Endodermal cell (in vitro differentiated cells): ENCODE results near the gene QTRT2. TPM values are rescaled to one million over a fixed set of nuclear protein-coding genes. Genes with fewer than 3 reads are reported as not detected.

Experiments used
- DNase-seq: peaks from one replicate; pipeline ENCODE4 v3.0.0-alpha.2; 2017
- H3K27ac ChIP-seq: 2 replicates; pipeline ENCODE4 v1.5.1; 2013; ENCODE audit warnings: mild to moderate bottlenecking, low read depth, low read length, moderate library complexity
- H3K27me3 ChIP-seq: 2 replicates; pipeline ENCODE4 v1.6.1; 2013; ENCODE audit warnings: mild to moderate bottlenecking, low read length, moderate library complexity; ENCODE audit not compliant: insufficient read depth, control insufficient read depth, poor library complexity, severe bottlenecking
- H3K36me3 ChIP-seq: 2 replicates; pipeline ENCODE4 v1.7.0; 2013; ENCODE audit warnings: mild to moderate bottlenecking, low read length, moderate library complexity; ENCODE audit not compliant: control insufficient read depth, insufficient read depth
- H3K4me1 ChIP-seq: one replicate; pipeline ENCODE4 v1.7.0; 2013; ENCODE audit warnings: low read length; ENCODE audit not compliant: control insufficient read depth, insufficient read depth
- H3K4me3 ChIP-seq: 2 replicates; pipeline ENCODE4 v1.5.1; 2013; ENCODE audit warnings: mild to moderate bottlenecking, low read length, moderate library complexity
- H3K9ac ChIP-seq: 2 replicates; pipeline ENCODE4 v1.6.1; 2013; ENCODE audit warnings: mild to moderate bottlenecking, low read length, moderate library complexity; ENCODE audit not compliant: poor library complexity, severe bottlenecking; ENCODE audit errors: extremely low read depth
- H3K9me3 ChIP-seq: 2 replicates; pipeline ENCODE4 v1.6.1; 2013; ENCODE audit warnings: mild to moderate bottlenecking, low read length, moderate library complexity; ENCODE audit not compliant: control insufficient read depth
- H3K27ac Mint-ChIP-seq: 2 replicates; pipeline ENCODE4 v1.8.0; 2020; ENCODE audit warnings: mixed read lengths
- H3K27me3 Mint-ChIP-seq: 2 replicates; pipeline ENCODE4 v1.8.0; 2021; ENCODE audit warnings: mild to moderate bottlenecking, mixed read lengths; ENCODE audit not compliant: insufficient read depth
- H3K36me3 Mint-ChIP-seq: 2 replicates; pipeline ENCODE4 v1.8.0; 2020; ENCODE audit warnings: low read depth, mixed read lengths
- H3K4me1 Mint-ChIP-seq: 2 replicates; pipeline ENCODE4 v1.8.0; 2020; ENCODE audit warnings: mixed read lengths
- H3K4me3 Mint-ChIP-seq: 2 replicates; pipeline ENCODE4 v1.8.0; 2020; ENCODE audit warnings: mild to moderate bottlenecking, moderate library complexity, mixed read lengths
- H3K9me3 Mint-ChIP-seq: 2 replicates; pipeline ENCODE4 v1.8.0; 2020; ENCODE audit warnings: mild to moderate bottlenecking, mixed read lengths
- WGBS, 2 experiments: methylation state at CpG; one replicate each; pipeline versions ENCODE4 v1.1.5 to v1.1.7; 2013; ENCODE audit warnings: missing lambda C conversion rate in 2 of 2, mixed read lengths in 1 of 2; ENCODE audit not compliant: insufficient coverage in 1 of 2, insufficient read length in 1 of 2; 5-methylcytosine and 5-hydroxymethylcytosine counted together
- total RNA-seq, 2 donors: library from RNA; stranded (reverse); fragmentation: NEBNext Ultra II Directional in 1 of 2; extraction: Animal tissue kit (Norgen Biotek cat#: 25700) in 1 of 2; gene quantifications; 2 replicates in 1 of 2; 3 replicates in 1 of 2; pipeline ENCODE4 v1.2.1, GENCODE V29; 2021
- TF ChIP-seq, protein P1 (sequence below): fragments of 200-600 bp; sonication (generic); conservative IDR thresholded peaks from 2 replicates; pipeline ENCODE4 v1.5.0; 2021; ENCODE audit warnings: antibody characterized with exemption, mild to moderate bottlenecking

Gene QTRT2
- total RNA-seq, 2 donors from 2014 or later, result 33.0 to 37.7 TPM

DNA sequence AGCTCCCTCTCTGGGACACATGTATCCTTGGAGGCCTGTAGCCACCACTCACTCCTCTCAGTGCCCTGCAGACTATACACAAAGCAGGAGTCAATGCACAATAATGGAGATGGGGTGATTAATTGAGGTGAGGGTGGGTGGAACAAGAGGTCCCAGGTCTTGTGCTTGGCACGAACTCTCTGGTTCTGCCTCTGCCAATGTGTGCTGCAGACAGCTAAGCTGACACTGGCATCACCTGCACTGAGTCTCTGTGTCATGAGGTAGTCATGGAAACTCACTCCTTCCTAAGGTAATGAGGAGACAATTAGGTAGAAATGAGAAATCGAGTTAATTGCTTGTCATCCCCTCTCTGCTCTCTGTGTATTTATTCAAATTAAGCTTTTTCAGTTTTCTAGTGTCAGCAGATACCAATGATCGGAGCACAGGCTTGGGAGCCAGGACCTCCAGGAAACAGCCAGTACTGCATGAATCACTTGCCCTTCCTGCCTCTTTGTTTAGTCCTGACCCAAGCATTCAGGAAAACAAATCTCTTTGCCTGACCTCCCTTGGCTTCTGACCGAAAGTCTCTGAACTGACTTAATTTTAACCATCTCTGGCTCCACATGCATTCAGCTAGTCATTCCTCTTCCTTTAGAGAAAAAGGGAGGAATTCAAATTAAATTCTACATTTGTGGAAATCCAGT, 65.6 kb downstream of the QTRT2 start:
- DNase-seq, result no peak
- no peaks in the 10 kb centered on the region for H3K36me3 Mint-ChIP-seq
- Histone ChIP-seq H3K4me3 (no peak overlapping the region), H3K9me3 (no peaks in the 10 kb centered on the region), H3K36me3 (no peaks in the 10 kb centered on the region), H3K4me1 (no peaks in the 10 kb centered on the region), H3K27me3 (no peaks in the 10 kb centered on the region), H3K9ac (no peak overlapping the region), H3K27ac (no peak overlapping the region)
- no peaks in the 10 kb centered on the region for H3K9me3 Mint-ChIP-seq
- no peaks in the 10 kb centered on the region for H3K27me3 Mint-ChIP-seq
- WGBS, 2 experiments, result 78 to 79% methylated on average over 4 of the region's 4 CpGs
- TF ChIP-seq, protein P1, sequence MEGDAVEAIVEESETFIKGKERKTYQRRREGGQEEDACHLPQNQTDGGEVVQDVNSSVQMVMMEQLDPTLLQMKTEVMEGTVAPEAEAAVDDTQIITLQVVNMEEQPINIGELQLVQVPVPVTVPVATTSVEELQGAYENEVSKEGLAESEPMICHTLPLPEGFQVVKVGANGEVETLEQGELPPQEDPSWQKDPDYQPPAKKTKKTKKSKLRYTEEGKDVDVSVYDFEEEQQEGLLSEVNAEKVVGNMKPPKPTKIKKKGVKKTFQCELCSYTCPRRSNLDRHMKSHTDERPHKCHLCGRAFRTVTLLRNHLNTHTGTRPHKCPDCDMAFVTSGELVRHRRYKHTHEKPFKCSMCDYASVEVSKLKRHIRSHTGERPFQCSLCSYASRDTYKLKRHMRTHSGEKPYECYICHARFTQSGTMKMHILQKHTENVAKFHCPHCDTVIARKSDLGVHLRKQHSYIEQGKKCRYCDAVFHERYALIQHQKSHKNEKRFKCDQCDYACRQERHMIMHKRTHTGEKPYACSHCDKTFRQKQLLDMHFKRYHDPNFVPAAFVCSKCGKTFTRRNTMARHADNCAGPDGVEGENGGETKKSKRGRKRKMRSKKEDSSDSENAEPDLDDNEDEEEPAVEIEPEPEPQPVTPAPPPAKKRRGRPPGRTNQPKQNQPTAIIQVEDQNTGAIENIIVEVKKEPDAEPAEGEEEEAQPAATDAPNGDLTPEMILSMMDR, result no peak
- no peak overlapping the region for H3K4me3 Mint-ChIP-seq
- no peak overlapping the region for H3K27ac Mint-ChIP-seq
- no peaks in the 10 kb centered on the region for H3K4me1 Mint-ChIP-seq

GRCh38 chr3:114126461-114126860, 69.9 kb downstream of the QTRT2 start:
- Histone ChIP-seq H3K9me3 (no peaks in the 10 kb centered on the region), H3K4me3 (no peak overlapping the region), H3K36me3 (no peaks in the 10 kb centered on the region), H3K4me1 (no peaks in the 10 kb centered on the region), H3K9ac (no peak overlapping the region), H3K27me3 (no peaks in the 10 kb centered on the region), H3K27ac (no peak overlapping the region)
- Mint-ChIP-seq H3K27me3 (no peaks in the 10 kb centered on the region), H3K4me1 (no peaks in the 10 kb centered on the region), H3K9me3 (no peaks in the 10 kb centered on the region), H3K27ac (no peak overlapping the region), H3K4me3 (no peak overlapping the region), H3K36me3 (no peaks in the 10 kb centered on the region)
- WGBS, 2 experiments, result 100% methylated on average over 1 of the region's 1 CpG; no CpG with 5 or more reads in 1 of the 2 experiments
- TF ChIP-seq, protein P1, result no peak
- no peak for DNase-seq

DNA sequence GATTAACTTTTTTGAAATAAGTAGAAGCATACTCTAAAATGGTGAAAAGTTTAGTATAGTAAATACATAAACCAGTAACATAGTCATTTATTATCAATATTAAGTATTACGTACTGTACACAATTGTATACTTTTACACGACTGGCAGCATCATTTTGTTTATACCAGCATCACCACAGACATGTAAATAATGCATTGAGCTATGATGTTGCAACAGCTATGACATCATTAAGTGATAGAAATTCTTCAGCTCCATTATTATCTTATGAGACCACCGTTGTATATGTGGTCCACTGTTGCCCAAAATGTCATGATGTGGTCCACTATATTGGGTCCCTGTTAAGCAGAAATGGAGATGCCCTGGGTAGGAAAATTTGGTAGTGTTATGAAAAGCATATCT, 71.0 kb downstream of the QTRT2 start:
- no peak overlapping the region for H3K9ac ChIP-seq
- no peaks in the 10 kb centered on the region for H3K36me3 ChIP-seq
- H3K27me3 ChIP-seq, result no peaks in the 10 kb centered on the region
- no peak for DNase-seq
- no peak overlapping the region for H3K4me3 Mint-ChIP-seq
- H3K9me3 ChIP-seq, result no peaks in the 10 kb centered on the region
- no peak overlapping the region for H3K27ac Mint-ChIP-seq
- H3K4me1 Mint-ChIP-seq, result no peaks in the 10 kb centered on the region
- no peaks in the 10 kb centered on the region for H3K36me3 Mint-ChIP-seq
- TF ChIP-seq, protein P1, result no peak
- H3K9me3 Mint-ChIP-seq, result no peaks in the 10 kb centered on the region
- no peaks in the 10 kb centered on the region for H3K27me3 Mint-ChIP-seq
- 91 to 100% methylated on average over 2 to 3 of the region's 3 CpGs for WGBS, 2 experiments
- no peak overlapping the region for H3K4me3 ChIP-seq
- no peak overlapping the region for H3K27ac ChIP-seq
- H3K4me1 ChIP-seq, result no peaks in the 10 kb centered on the region
